Activated T-cell treated with anti-CD3 and anti-CD28 coated beads, Interleukin-2, amount 50 U/mL, for 48 hours (primary cell): Measurements from ENCODE around the gene STIM2.

ENCODE experiments used
- DNase-seq, 2 experiments: peaks; one replicate each; pipeline ENCODE4 v3.0.0-alpha.2; 2020

The STIM2 gene

GRCh38 chr4:27048429-27049238, 188.0 kb downstream of the STIM2 start:
- no peak for DNase-seq

GRCh38 chr4:27049239-27049829, 188.7 kb downstream of the STIM2 start:
- DNase-seq, result no peak

- DNase-seq, result no peak
Measured at GRCh38 chr4:27050731-27051130, 190.1 kb downstream of the STIM2 start.

GRCh38 chr4:27055221-27055760, 194.7 kb downstream of the STIM2 start:
- no peak for DNase-seq

- DNase-seq, result no peak
Measured at GRCh38 chr4:27056281-27056680, 195.6 kb downstream of the STIM2 start.

GRCh38 chr4:27057053-27057452, 196.4 kb downstream of the STIM2 start:
- DNase-seq, result no peak

GRCh38 chr4:27057662-27058061, 197.0 kb downstream of the STIM2 start:
- DNase-seq, result no peak

- no peak for DNase-seq
Measured at GRCh38 chr4:27058819-27059406, 198.3 kb downstream of the STIM2 start.

GRCh38 chr4:27059446-27059845, 198.8 kb downstream of the STIM2 start:
- DNase-seq, result no peak

GRCh38 chr4:27062256-27062655, 201.6 kb downstream of the STIM2 start:
- no peak for DNase-seq

GRCh38 chr4:27066591-27066990, 205.9 kb downstream of the STIM2 start:
- DNase-seq, result no peak

- no peak for DNase-seq
Measured at GRCh38 chr4:27068151-27068867, 207.7 kb downstream of the STIM2 start.
